Suprapubic skin (tissue), 4 donors: ENCODE results near the gene ARHGEF3.

Source experiments
- EP300 ChIP-seq: sonication (generic); formaldehyde crosslinking; IDR thresholded peaks from one replicate; pipeline ENCODE4 v1.6.1; 2017; ENCODE audit warnings: antibody characterized with exemption
- POLR2A ChIP-seq, 2 donors: fragments of 450-650 bp; IDR thresholded peaks; one replicate each; pipeline ENCODE4 v1.6.1; 2017; ENCODE audit warnings: antibody characterized with exemption in 2 of 2, mild to moderate bottlenecking in 2 of 2, moderate library complexity in 2 of 2
- POLR2AphosphoS5 ChIP-seq, 3 donors: sonication (generic); formaldehyde crosslinking; IDR thresholded peaks; one replicate each; pipeline ENCODE4 v1.6.1; 2017; ENCODE audit warnings: antibody characterized with exemption in 3 of 3
- TF ChIP-seq, protein P1 (sequence below), 2 donors: fragments of 200-600 bp in 1 of 2; fragments of 450-650 bp in 1 of 2; sonication (generic) in 1 of 2; IDR thresholded peaks; one replicate each; pipeline ENCODE4 v1.5.1; 2016 to 2019; ENCODE audit warnings: antibody characterized with exemption in 2 of 2, mild to moderate bottlenecking in 1 of 2, moderate library complexity in 1 of 2

GRCh38 chr3:56744016-56744415 lies 57.7 kb downstream of the ARHGEF3 start:
- no peak for TF ChIP-seq POLR2AphosphoS5 (IDR thresholded peaks at IDR 0.05)
- TF ChIP-seq POLR2A (IDR thresholded peaks at IDR 0.05), result no peak
- TF ChIP-seq, protein P1, sequence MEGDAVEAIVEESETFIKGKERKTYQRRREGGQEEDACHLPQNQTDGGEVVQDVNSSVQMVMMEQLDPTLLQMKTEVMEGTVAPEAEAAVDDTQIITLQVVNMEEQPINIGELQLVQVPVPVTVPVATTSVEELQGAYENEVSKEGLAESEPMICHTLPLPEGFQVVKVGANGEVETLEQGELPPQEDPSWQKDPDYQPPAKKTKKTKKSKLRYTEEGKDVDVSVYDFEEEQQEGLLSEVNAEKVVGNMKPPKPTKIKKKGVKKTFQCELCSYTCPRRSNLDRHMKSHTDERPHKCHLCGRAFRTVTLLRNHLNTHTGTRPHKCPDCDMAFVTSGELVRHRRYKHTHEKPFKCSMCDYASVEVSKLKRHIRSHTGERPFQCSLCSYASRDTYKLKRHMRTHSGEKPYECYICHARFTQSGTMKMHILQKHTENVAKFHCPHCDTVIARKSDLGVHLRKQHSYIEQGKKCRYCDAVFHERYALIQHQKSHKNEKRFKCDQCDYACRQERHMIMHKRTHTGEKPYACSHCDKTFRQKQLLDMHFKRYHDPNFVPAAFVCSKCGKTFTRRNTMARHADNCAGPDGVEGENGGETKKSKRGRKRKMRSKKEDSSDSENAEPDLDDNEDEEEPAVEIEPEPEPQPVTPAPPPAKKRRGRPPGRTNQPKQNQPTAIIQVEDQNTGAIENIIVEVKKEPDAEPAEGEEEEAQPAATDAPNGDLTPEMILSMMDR (IDR thresholded peaks at IDR 0.05), result no peak
- no peak for TF ChIP-seq EP300
